ENCODE results near the gene CLIP2. TPM values are rescaled to one million over a fixed set of nuclear protein-coding genes. Genes with fewer than 3 reads are reported as not detected.
"Not testable (repeated sequence)": the region's sequence is repeated elsewhere in the genome, so short reads cannot be mapped to it uniquely, and the experiment has no call there.

CLIP2 gene
- total RNA-seq, 1 donor from 2014 or later = 7.4 TPM

DNA sequence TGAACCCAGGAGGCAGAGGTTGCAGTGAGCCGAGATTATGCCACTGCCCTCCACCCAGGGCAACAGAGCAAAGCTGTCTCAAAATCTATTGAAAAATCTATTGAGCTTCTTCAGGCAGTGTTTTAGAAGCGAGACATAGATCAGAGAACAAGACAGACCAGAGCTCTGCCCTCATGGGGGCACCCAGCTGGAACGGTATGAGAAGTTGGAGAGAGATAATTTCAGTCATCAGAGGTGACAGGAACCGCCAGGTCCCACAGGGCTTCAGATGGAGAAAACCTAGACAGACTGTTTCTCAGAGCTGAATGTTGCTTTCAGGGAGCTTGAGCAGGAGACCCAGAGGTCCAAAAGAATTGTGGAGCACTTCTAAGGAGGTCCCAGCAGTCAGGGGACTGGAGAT is 150.3 kb downstream of the CLIP2 start:
- no peak for DNase-seq
- TF ChIP-seq, protein P1, sequence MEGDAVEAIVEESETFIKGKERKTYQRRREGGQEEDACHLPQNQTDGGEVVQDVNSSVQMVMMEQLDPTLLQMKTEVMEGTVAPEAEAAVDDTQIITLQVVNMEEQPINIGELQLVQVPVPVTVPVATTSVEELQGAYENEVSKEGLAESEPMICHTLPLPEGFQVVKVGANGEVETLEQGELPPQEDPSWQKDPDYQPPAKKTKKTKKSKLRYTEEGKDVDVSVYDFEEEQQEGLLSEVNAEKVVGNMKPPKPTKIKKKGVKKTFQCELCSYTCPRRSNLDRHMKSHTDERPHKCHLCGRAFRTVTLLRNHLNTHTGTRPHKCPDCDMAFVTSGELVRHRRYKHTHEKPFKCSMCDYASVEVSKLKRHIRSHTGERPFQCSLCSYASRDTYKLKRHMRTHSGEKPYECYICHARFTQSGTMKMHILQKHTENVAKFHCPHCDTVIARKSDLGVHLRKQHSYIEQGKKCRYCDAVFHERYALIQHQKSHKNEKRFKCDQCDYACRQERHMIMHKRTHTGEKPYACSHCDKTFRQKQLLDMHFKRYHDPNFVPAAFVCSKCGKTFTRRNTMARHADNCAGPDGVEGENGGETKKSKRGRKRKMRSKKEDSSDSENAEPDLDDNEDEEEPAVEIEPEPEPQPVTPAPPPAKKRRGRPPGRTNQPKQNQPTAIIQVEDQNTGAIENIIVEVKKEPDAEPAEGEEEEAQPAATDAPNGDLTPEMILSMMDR (IDR thresholded peaks at IDR 0.05; ENCODE audit: borderline replicate concordance) = no peak
- H3K4me1 ChIP-seq = no peaks in the 10 kb centered on the region
- H3K27me3 ChIP-seq (ENCODE audit: low read depth) = peaks cover 10% of the 10 kb centered on the region
- H3K27ac ChIP-seq (replicated peaks) = no peak overlapping the region
- no peaks in the 10 kb centered on the region for H3K36me3 ChIP-seq
- no peak overlapping the region for H3K4me3 ChIP-seq
- H3K9me3 ChIP-seq (replicated peaks) = peaks cover 12% of the 10 kb centered on the region
- intact Hi-C loops (cut with micrococcal nuclease) = no loop called here

DNA sequence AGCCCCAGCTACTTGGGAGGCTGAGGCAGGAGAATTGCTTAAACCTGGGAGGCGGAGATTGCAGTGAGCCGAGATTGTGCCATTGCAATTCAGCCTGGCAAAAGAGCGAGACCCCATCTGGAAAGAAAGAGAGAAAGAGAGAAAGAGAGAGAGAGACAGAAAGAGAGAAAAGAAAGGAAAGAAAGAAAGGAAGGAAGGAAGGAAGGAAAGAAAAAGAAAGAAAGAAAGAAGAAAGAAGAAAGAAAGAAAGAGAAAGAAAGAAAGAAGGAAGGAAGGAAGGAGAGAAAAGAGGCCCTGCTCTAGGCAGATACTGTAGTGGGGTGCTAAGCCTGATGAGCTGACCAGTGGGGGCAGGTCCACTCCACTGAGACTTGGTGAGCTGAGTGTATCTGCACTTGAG is 150.9 kb downstream of the CLIP2 start:
- Histone ChIP-seq H3K9me3 (replicated peaks) (peaks cover 12% of the 10 kb centered on the region), H3K27me3 (ENCODE audit: low read depth) (peaks cover 10% of the 10 kb centered on the region)
- H3K4me1 ChIP-seq; H3K27ac ChIP-seq (replicated peaks); DNase-seq; H3K36me3 ChIP-seq; intact Hi-C loops (cut with micrococcal nuclease); H3K4me3 ChIP-seq: not testable (repeated sequence)

DNA sequence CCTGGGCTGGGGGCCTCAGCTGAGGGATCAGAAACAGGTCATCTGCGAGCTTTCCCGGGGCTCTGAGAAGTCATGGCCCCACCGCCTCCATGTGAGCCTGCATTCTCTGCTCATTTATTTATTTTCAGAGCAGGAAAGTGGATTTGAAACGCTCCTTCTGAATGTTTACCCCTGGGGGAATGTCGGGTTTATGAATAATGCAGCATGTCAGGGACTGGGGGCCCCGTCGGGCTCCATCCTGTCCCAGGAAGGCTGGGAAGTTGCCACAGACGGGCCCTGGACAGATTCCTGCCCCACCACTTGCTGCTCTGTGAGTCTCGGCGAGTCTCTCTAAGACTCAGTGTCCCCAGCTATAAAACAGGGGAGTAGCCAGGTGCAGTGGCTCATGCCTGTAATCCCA is 152.6 kb downstream of the CLIP2 start:
- no peak for DNase-seq
- H3K27ac ChIP-seq (replicated peaks) = no peak overlapping the region
- H3K36me3 ChIP-seq = no peaks in the 10 kb centered on the region
- peaks cover 10% of the 10 kb centered on the region for H3K27me3 ChIP-seq (ENCODE audit: low read depth)
- peaks cover 12% of the 10 kb centered on the region for H3K9me3 ChIP-seq (replicated peaks)
- TF ChIP-seq, protein P1 (IDR thresholded peaks at IDR 0.05; ENCODE audit: borderline replicate concordance) = no peak
- no peak overlapping the region for H3K4me3 ChIP-seq
- intact Hi-C loops (cut with micrococcal nuclease) = no loop called here
- H3K4me1 ChIP-seq = no peaks in the 10 kb centered on the region

DNA sequence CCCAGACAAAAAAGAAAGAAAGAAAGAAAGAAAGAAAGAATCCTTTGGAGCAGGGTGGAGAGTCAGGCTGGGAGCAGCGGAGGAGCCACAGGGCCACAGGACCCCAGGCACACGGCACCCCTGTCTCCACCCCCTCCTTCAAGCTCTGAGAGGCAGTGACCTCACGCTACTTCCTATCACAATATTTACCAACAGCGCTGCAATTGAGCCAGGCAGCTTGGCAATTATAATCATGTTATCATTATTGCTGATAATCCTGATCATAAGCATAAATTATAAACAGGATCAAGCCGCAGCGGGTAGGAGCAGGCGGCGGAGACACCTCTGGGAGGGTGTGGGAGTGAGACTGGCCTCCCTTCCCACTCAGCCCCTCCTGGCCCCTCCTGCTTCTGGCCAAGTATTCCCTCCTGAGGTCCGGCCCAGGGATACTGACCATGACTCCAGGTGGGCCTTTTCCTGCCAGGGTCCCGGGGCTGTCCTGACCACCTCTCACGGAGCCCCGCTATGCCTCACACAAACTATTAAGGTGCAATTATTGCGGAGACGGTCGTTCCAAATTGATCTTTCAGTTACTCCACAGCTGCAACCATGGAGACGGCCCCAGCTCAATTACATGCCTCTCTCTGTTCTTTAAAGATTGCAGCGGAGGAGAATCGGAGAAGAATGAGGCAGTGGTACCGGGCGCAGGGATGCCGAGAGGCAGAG is 154.5 kb downstream of the CLIP2 start:
- Histone ChIP-seq H3K4me1 (no peaks in the 10 kb centered on the region), H3K27me3 (ENCODE audit: low read depth) (peaks cover 10% of the 10 kb centered on the region), H3K36me3 (no peaks in the 10 kb centered on the region), H3K9me3 (replicated peaks) (peaks cover 2% of the 10 kb centered on the region), H3K4me3 (no peak overlapping the region), H3K27ac (replicated peaks) (no peak overlapping the region)
- TF ChIP-seq, protein P1 (IDR thresholded peaks at IDR 0.05; ENCODE audit: borderline replicate concordance) = no peak
- intact Hi-C loops (cut with micrococcal nuclease) = no loop called here
- DNase-seq = no peak

DNA sequence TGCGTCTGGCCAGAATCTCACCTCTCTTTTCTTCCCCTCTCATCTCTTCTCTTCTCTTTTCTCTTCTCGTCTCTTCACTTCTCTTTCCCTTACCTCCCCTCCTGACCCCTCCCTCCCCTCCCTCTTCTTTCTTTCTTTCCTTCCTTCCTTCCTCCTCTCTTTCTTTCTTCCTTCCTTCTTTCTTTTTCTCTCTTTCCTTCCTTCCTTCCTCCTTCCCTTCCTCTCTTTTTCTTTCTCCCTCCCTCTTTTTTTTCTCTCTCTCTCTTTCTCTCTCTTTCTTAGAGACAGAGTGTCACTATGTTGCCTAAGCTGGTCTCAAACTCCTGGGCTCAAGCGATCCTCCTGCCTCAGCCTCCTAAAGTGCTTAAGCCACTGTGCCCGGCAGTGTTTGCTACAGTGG is 159.9 kb downstream of the CLIP2 start:
- no peak for DNase-seq
- Histone ChIP-seq H3K4me3 (no peak overlapping the region), H3K36me3 (no peaks in the 10 kb centered on the region), H3K27ac (replicated peaks) (no peak overlapping the region), H3K9me3 (replicated peaks) (no peaks in the 10 kb centered on the region), H3K4me1 (peaks cover 12% of the 10 kb centered on the region), H3K27me3 (ENCODE audit: low read depth) (no peaks in the 10 kb centered on the region)
- intact Hi-C loops (cut with micrococcal nuclease) = no loop called here
- TF ChIP-seq, protein P1 (IDR thresholded peaks at IDR 0.05; ENCODE audit: borderline replicate concordance) = no peak

DNA sequence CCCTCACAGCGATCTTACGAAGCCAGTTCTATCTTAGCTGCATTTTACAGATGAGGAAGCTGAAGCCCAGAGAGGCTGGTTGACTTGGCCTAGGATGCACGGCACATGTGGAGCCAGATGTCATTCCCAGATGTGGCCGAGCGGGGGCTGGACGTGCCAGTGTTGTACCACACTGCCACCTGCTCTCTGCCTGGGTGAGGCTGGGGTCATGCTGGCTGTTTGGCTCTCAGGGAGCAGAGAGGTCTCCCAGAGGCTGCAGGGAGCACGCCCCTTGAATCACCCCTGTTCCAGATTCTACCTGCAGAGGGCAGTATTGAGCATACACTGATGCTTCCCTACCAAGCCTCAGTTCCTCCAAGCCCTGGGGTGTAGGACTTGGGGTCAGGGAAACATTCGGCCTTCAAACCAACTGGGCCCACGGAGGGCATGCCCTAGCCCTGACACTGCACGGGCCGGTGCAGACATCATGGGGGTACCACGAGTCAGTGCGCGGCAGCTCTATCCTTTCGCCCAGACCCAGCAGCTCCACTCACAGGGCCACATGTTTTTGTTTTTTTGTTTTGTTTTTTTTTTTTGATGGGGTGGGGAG is 160.7 kb downstream of the CLIP2 start:
- Histone ChIP-seq H3K27me3 (ENCODE audit: low read depth) (no peaks in the 10 kb centered on the region), H3K36me3 (no peaks in the 10 kb centered on the region), H3K4me3 (no peak overlapping the region), H3K4me1 (peaks cover 20% of the 10 kb centered on the region), H3K9me3 (replicated peaks) (no peaks in the 10 kb centered on the region), H3K27ac (replicated peaks) (no peak overlapping the region)
- TF ChIP-seq, protein P1 (IDR thresholded peaks at IDR 0.05; ENCODE audit: borderline replicate concordance) = peak; percentile 89
- peak; percentile 25 for DNase-seq
- intact Hi-C loops (cut with micrococcal nuclease) = loop anchor here (10.0 kb wide), 1 partner anchor 115 kb away; no protein-coding TSS in a partner anchor
